ENCODE data around the gene IL19. TPM values are rescaled to one million over a fixed set of nuclear protein-coding genes. Genes with fewer than 3 reads are reported as not detected.

Gene IL19
- total and polyA plus RNA-seq, 9 of the 15 experiments (the other 6 are each of a cell fraction or from before 2014, with no cell fraction given), result not detected

DNA sequence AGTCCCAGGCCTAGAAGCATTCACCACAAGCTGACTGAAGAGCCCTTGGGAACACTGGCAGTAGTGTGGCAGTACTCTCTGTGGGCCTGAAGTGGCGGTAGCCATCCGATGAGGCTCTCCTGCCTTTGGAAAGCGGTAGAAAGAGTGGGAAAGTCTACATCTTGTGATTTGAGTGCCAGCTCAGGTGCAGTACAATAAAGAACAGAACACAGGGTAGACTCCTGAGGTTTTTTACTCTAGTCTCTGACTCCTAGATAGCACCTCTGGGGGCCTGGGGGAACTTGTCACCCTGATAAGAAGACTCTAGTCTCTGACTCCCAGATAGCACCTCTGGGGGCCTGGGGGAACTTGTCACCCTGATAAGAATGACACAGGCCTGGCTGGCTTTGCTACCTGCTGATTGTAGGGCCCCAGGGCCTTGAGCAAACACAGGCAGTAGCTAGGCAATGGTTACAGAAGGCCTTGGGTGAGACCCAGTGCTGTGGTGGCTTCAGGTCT, 76.8 kb downstream of the IL19 start (continued):
- TF ChIP-seq, protein P1, sequence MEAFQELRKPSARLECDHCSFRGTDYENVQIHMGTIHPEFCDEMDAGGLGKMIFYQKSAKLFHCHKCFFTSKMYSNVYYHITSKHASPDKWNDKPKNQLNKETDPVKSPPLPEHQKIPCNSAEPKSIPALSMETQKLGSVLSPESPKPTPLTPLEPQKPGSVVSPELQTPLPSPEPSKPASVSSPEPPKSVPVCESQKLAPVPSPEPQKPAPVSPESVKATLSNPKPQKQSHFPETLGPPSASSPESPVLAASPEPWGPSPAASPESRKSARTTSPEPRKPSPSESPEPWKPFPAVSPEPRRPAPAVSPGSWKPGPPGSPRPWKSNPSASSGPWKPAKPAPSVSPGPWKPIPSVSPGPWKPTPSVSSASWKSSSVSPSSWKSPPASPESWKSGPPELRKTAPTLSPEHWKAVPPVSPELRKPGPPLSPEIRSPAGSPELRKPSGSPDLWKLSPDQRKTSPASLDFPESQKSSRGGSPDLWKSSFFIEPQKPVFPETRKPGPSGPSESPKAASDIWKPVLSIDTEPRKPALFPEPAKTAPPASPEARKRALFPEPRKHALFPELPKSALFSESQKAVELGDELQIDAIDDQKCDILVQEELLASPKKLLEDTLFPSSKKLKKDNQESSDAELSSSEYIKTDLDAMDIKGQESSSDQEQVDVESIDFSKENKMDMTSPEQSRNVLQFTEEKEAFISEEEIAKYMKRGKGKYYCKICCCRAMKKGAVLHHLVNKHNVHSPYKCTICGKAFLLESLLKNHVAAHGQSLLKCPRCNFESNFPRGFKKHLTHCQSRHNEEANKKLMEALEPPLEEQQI (IDR thresholded peaks at IDR 0.05), result peak; percentile 92
- TF ChIP-seq CXXC5 (CRISPR knock-in tag; IDR thresholded peaks at IDR 0.05), result peak; percentile 80
- TF ChIP-seq ZNF444 (CRISPR knock-in tag; IDR thresholded peaks at IDR 0.05), result no peak
- TF ChIP-seq, protein P2, sequence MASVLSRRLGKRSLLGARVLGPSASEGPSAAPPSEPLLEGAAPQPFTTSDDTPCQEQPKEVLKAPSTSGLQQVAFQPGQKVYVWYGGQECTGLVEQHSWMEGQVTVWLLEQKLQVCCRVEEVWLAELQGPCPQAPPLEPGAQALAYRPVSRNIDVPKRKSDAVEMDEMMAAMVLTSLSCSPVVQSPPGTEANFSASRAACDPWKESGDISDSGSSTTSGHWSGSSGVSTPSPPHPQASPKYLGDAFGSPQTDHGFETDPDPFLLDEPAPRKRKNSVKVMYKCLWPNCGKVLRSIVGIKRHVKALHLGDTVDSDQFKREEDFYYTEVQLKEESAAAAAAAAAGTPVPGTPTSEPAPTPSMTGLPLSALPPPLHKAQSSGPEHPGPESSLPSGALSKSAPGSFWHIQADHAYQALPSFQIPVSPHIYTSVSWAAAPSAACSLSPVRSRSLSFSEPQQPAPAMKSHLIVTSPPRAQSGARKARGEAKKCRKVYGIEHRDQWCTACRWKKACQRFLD (CRISPR knock-in tag; IDR thresholded peaks at IDR 0.05), result peak; percentile 61; the same call in 1 of the 2 replicates
- TF ChIP-seq THRAP3 (IDR thresholded peaks at IDR 0.05; ENCODE audit: borderline replicate concordance), result no peak
- TF ChIP-seq ZNF785 (CRISPR knock-in tag; IDR thresholded peaks at IDR 0.05), result no peak
- TF ChIP-seq, protein P3, sequence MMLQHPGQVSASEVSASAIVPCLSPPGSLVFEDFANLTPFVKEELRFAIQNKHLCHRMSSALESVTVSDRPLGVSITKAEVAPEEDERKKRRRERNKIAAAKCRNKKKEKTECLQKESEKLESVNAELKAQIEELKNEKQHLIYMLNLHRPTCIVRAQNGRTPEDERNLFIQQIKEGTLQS (IDR thresholded peaks at IDR 0.05), result no peak; the same call in 1 of the 2 replicates
- TF ChIP-seq, protein P3 (CRISPR knock-in tag; conservative IDR thresholded peaks at IDR 0.05), result peak; percentile 63
- peak; percentile 97; the same call in 1 of the 2 replicates for TF ChIP-seq CC2D1A (IDR thresholded peaks at IDR 0.05)
- TF ChIP-seq, protein P4, sequence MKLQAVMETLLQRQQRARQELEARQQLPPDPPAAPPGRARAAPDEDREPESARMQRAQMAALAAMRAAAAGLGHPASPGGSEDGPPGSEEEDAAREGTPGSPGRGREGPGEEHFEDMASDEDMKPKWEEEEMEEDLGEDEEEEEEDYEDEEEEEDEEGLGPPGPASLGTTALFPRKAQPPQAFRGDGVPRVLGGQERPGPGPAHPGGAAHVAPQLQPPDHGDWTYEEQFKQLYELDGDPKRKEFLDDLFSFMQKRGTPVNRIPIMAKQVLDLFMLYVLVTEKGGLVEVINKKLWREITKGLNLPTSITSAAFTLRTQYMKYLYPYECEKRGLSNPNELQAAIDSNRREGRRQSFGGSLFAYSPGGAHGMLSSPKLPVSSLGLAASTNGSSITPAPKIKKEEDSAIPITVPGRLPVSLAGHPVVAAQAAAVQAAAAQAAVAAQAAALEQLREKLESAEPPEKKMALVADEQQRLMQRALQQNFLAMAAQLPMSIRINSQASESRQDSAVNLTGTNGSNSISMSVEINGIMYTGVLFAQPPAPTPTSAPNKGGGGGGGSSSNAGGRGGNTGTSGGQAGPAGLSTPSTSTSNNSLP (IDR thresholded peaks at IDR 0.05; ENCODE audit: borderline replicate concordance, low read depth, low read length), result 0 out of 2 replicates have a peak, but pooled peaks have one; percentile 23
- TF ChIP-seq, protein P5, sequence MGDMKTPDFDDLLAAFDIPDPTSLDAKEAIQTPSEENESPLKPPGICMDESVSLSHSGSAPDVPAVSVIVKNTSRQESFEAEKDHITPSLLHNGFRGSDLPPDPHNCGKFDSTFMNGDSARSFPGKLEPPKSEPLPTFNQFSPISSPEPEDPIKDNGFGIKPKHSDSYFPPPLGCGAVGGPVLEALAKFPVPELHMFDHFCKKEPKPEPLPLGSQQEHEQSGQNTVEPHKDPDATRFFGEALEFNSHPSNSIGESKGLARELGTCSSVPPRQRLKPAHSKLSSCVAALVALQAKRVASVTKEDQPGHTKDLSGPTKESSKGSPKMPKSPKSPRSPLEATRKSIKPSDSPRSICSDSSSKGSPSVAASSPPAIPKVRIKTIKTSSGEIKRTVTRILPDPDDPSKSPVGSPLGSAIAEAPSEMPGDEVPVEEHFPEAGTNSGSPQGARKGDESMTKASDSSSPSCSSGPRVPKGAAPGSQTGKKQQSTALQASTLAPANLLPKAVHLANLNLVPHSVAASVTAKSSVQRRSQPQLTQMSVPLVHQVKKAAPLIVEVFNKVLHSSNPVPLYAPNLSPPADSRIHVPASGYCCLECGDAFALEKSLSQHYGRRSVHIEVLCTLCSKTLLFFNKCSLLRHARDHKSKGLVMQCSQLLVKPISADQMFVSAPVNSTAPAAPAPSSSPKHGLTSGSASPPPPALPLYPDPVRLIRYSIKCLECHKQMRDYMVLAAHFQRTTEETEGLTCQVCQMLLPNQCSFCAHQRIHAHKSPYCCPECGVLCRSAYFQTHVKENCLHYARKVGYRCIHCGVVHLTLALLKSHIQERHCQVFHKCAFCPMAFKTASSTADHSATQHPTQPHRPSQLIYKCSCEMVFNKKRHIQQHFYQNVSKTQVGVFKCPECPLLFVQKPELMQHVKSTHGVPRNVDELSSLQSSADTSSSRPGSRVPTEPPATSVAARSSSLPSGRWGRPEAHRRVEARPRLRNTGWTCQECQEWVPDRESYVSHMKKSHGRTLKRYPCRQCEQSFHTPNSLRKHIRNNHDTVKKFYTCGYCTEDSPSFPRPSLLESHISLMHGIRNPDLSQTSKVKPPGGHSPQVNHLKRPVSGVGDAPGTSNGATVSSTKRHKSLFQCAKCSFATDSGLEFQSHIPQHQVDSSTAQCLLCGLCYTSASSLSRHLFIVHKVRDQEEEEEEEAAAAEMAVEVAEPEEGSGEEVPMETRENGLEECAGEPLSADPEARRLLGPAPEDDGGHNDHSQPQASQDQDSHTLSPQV (IDR thresholded peaks at IDR 0.05), result 0 out of 2 replicates have a peak, but pooled peaks have one; percentile 24
- TF ChIP-seq RBFOX2 (IDR thresholded peaks at IDR 0.05; ENCODE audit: low read depth, low read length), result no peak
- peak; percentile 66; the same call in 1 of the 2 replicates for TF ChIP-seq XRCC5 (IDR thresholded peaks at IDR 0.05; ENCODE audit: low read depth, low read length)
- TF ChIP-seq SRSF7 (optimal IDR thresholded peaks at IDR 0.05; ENCODE audit: low read depth, low read length), result no peak
- TF ChIP-seq MTA1 (IDR thresholded peaks at IDR 0.05; ENCODE audit: borderline replicate concordance), result peak; percentile 74; the same call in 1 of the 2 replicates
- TF ChIP-seq, protein P6, sequence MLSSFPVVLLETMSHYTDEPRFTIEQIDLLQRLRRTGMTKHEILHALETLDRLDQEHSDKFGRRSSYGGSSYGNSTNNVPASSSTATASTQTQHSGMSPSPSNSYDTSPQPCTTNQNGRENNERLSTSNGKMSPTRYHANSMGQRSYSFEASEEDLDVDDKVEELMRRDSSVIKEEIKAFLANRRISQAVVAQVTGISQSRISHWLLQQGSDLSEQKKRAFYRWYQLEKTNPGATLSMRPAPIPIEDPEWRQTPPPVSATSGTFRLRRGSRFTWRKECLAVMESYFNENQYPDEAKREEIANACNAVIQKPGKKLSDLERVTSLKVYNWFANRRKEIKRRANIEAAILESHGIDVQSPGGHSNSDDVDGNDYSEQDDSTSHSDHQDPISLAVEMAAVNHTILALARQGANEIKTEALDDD (IDR thresholded peaks at IDR 0.05), result peak; percentile 92

All from K562 (cell line).